Caco-2 (cell line): ENCODE data around the gene CXCL8. TPM values are rescaled to one million over a fixed set of nuclear protein-coding genes. Genes with fewer than 3 reads are reported as not detected.

ENCODE experiments used
- BruUV-seq: library from RNA; stranded (reverse); fragments of 400-500 nt; replicated peaks from 2 replicates; lab custom pipeline; 2021; lab: Mats Ljungman, UMichigan
- CTCF ChIA-PET: fragments of 300-600 bp; sonication (Branson Sonifier 250); formaldehyde crosslinking; loops from one replicate; lab custom pipeline; 2022; ENCODE audit warnings: antibody characterized with exemption; lab: Charles Lee
- POLR2A ChIA-PET: fragments of 300-600 bp; sonication (Branson Sonifier 250); formaldehyde crosslinking; loops from one replicate; lab custom pipeline; 2022; ENCODE audit warnings: antibody characterized with exemption; lab: Charles Lee
- DNase-seq, 2 experiments: peaks; one replicate each; pipeline versions ENCODE4 v3.0.0 to v3.0.0-alpha.2; 2020 to 2022
- H3K27me3 ChIP-seq: replicated peaks from 2 replicates; pipeline ENCODE4 v1.6.0; 2011; ENCODE audit warnings: low read length; ENCODE audit not compliant: control insufficient read depth, insufficient read depth
- H3K36me3 ChIP-seq: 2 replicates; pipeline ENCODE4 v1.5.1; 2011; ENCODE audit warnings: low read length; ENCODE audit not compliant: control insufficient read depth, insufficient read depth
- H3K4me1 ChIP-seq: fragments of 250-450 bp; sonication (Bioruptor Pico); 2 replicates; pipeline ENCODE4 v1.5.1; 2020; ENCODE audit warnings: mild to moderate bottlenecking
- H3K4me3 ChIP-seq: 2 replicates; pipeline ENCODE4 v1.5.1; 2011; ENCODE audit warnings: low read depth, mild to moderate bottlenecking, control low read depth, low read length
- H3K9me3 ChIP-seq: fragments of 250-450 bp; sonication (Bioruptor Pico); 2 replicates; pipeline ENCODE4 v1.5.1; 2020; ENCODE audit warnings: mild to moderate bottlenecking, moderate library complexity
- H3K27ac Mint-ChIP-seq: one replicate; pipeline ENCODE4 v1.8.0; 2022; ENCODE audit warnings: mixed read lengths; ENCODE audit not compliant: unreplicated experiment
- H3K27me3 Mint-ChIP-seq: one replicate; pipeline ENCODE4 v1.8.0; 2022; ENCODE audit warnings: mixed read lengths; ENCODE audit not compliant: insufficient read depth, unreplicated experiment
- H3K36me3 Mint-ChIP-seq: one replicate; pipeline ENCODE4 v1.8.0; 2022; ENCODE audit warnings: mild to moderate bottlenecking, mixed read lengths; ENCODE audit not compliant: insufficient read depth, unreplicated experiment
- H3K4me1 Mint-ChIP-seq: one replicate; pipeline ENCODE4 v1.8.0; 2022; ENCODE audit warnings: low read depth, mixed read lengths; ENCODE audit not compliant: unreplicated experiment
- H3K4me3 Mint-ChIP-seq: one replicate; pipeline ENCODE4 v1.8.0; 2022; ENCODE audit warnings: mild to moderate bottlenecking, moderate library complexity, mixed read lengths; ENCODE audit not compliant: unreplicated experiment
- H3K9me3 Mint-ChIP-seq: one replicate; pipeline ENCODE4 v1.8.0; 2022; ENCODE audit warnings: mixed read lengths; ENCODE audit not compliant: unreplicated experiment
- CTCF ChIP-seq, 2 experiments: fragments of 200-600 bp in 1 of 2; IDR thresholded peaks; 1 replicate in 1 of 2; 2 replicates in 1 of 2; pipeline versions ENCODE4 v1.5.1 to v1.8.0; 2011 to 2022; ENCODE audit warnings: antibody characterized with exemption in 1 of 2, control low read depth in 1 of 2, inconsistent platforms in 1 of 2, low read depth in 1 of 2, low read length in 1 of 2, mild to moderate bottlenecking in 1 of 2, moderate library complexity in 1 of 2; ENCODE audit not compliant: insufficient read depth in 1 of 2, severe bottlenecking in 1 of 2, unreplicated experiment in 1 of 2
- intact Hi-C: fragments of 100-400 bp; cut with micrococcal nuclease; formaldehyde crosslinking; loops from one replicate; pipeline ENCODE4 v1.10.0; 2022; ENCODE audit not compliant: unreplicated experiment
- total RNA-seq: library from RNA; stranded (reverse); gene quantifications from 2 replicates; pipeline ENCODE4 v1.2.3, GENCODE V29; 2022

Gene CXCL8
- total RNA-seq, 1 experiment from 2014 or later, result 0.18 TPM

GRCh38 chr4:73705721-73706120 is 34.6 kb upstream of the CXCL8 start:
- H3K27ac Mint-ChIP-seq, result no peak overlapping the region
- H3K27me3 Mint-ChIP-seq, result peaks cover 7% of the 10 kb centered on the region
- Histone ChIP-seq H3K4me3 (no peak overlapping the region), H3K4me1 (no peaks in the 10 kb centered on the region), H3K9me3 (no peaks in the 10 kb centered on the region), H3K36me3 (no peaks in the 10 kb centered on the region), H3K27me3 (no peaks in the 10 kb centered on the region)
- ChIA-PET POLR2A (no interaction called here), CTCF (no interaction called here)
- no TSS peak for BruUV-seq
- H3K36me3 Mint-ChIP-seq, result no peaks in the 10 kb centered on the region
- no peak overlapping the region for H3K4me3 Mint-ChIP-seq
- no peak for DNase-seq
- TF ChIP-seq CTCF (IDR thresholded peaks at IDR 0.05; ENCODE audit: insufficient read depth in 1 of 2, low read depth in 1 of 2, low read length in 1 of 2, severe bottlenecking in 1 of 2, unreplicated experiment in 1 of 2), result no peak
- intact Hi-C loops, result no loop called here
- H3K9me3 Mint-ChIP-seq, result no peaks in the 10 kb centered on the region
- peaks cover 9% of the 10 kb centered on the region for H3K4me1 Mint-ChIP-seq

- no peaks in the 10 kb centered on the region for H3K9me3 ChIP-seq
- Mint-ChIP-seq H3K27ac (no peak overlapping the region), H3K27me3 (peaks cover 11% of the 10 kb centered on the region), H3K4me1 (peaks cover 9% of the 10 kb centered on the region), H3K36me3 (no peaks in the 10 kb centered on the region), H3K9me3 (no peaks in the 10 kb centered on the region), H3K4me3 (no peak overlapping the region)
- ChIA-PET POLR2A (no interaction called here), CTCF (no interaction called here)
- H3K4me1 ChIP-seq, result no peaks in the 10 kb centered on the region
- no peak overlapping the region for H3K4me3 ChIP-seq
- BruUV-seq, result no TSS peak
- intact Hi-C loops, result no loop called here
- TF ChIP-seq CTCF (IDR thresholded peaks at IDR 0.05; ENCODE audit: insufficient read depth in 1 of 2, low read depth in 1 of 2, low read length in 1 of 2, severe bottlenecking in 1 of 2, unreplicated experiment in 1 of 2), result no peak
- H3K36me3 ChIP-seq, result no peaks in the 10 kb centered on the region
- no peak for DNase-seq
- no peaks in the 10 kb centered on the region for H3K27me3 ChIP-seq
Measured at GRCh38 chr4:73706811-73707210, 33.6 kb upstream of the CXCL8 start.

GRCh38 chr4:73707269-73707875 is 33.0 kb upstream of the CXCL8 start:
- no peaks in the 10 kb centered on the region for H3K27me3 ChIP-seq
- POLR2A ChIA-PET, result no interaction called here
- no peak for TF ChIP-seq CTCF (IDR thresholded peaks at IDR 0.05; ENCODE audit: insufficient read depth in 1 of 2, low read depth in 1 of 2, low read length in 1 of 2, severe bottlenecking in 1 of 2, unreplicated experiment in 1 of 2)
- no TSS peak for BruUV-seq
- CTCF ChIA-PET, result no interaction called here
- H3K36me3 ChIP-seq, result no peaks in the 10 kb centered on the region
- peaks cover 9% of the 10 kb centered on the region for H3K4me1 Mint-ChIP-seq
- H3K27ac Mint-ChIP-seq, result no peak overlapping the region
- no peak for DNase-seq
- peaks cover 14% of the 10 kb centered on the region for H3K27me3 Mint-ChIP-seq
- no peak overlapping the region for H3K4me3 Mint-ChIP-seq
- no peaks in the 10 kb centered on the region for H3K36me3 Mint-ChIP-seq
- intact Hi-C loops, result no loop called here
- H3K4me1 ChIP-seq, result no peaks in the 10 kb centered on the region
- H3K4me3 ChIP-seq, result no peak overlapping the region
- no peaks in the 10 kb centered on the region for H3K9me3 ChIP-seq
- no peaks in the 10 kb centered on the region for H3K9me3 Mint-ChIP-seq
